Neural cell (in vitro differentiated cells): Measurements from ENCODE around the gene SAP30BP. TPM values are rescaled to one million over a fixed set of nuclear protein-coding genes. Genes with fewer than 3 reads are reported as not detected.

Experiments used
- H2AFZ ChIP-seq: fragments of 200-600, 300-800 bp; sonication (generic), shearing (Covaris generic); 2 replicates; pipeline ENCODE4 v1.6.0; 2014; ENCODE audit warnings: low read depth, mild to moderate bottlenecking, antibody characterized with exemption, low read length, moderate library complexity
- H3F3A ChIP-seq: fragments of 200-600 bp; shearing (Covaris generic); 2 replicates; pipeline ENCODE4 v1.6.1; 2016; ENCODE audit warnings: mild to moderate bottlenecking, moderate library complexity, mixed read lengths, antibody characterized with exemption, low read length; ENCODE audit not compliant: insufficient read depth, poor library complexity, severe bottlenecking
- H3K27ac ChIP-seq: fragments of 200-600, 300-800 bp; sonication (generic), shearing (Covaris generic); 2 replicates; pipeline ENCODE4 v1.5.1; 2014; ENCODE audit warnings: mild to moderate bottlenecking, low read length, moderate library complexity
- H3K27me3 ChIP-seq: fragments of 300-800, 200-600 bp; sonication (generic), shearing (Covaris generic); 2 replicates; pipeline ENCODE4 v1.6.0; 2014; ENCODE audit warnings: mild to moderate bottlenecking, low read depth, low read length, moderate library complexity; ENCODE audit not compliant: insufficient read depth
- H3K36me3 ChIP-seq: fragments of 300-800, 200-600 bp; sonication (generic), shearing (Covaris generic); 2 replicates; pipeline ENCODE4 v1.5.1; 2014; ENCODE audit warnings: mild to moderate bottlenecking, antibody characterized with exemption, low read length, moderate library complexity; ENCODE audit not compliant: insufficient read depth
- H3K4me2 ChIP-seq: fragments of 300-800, 200-600 bp; sonication (generic), shearing (Covaris generic); 2 replicates; pipeline ENCODE4 v1.6.0; 2014; ENCODE audit warnings: mild to moderate bottlenecking, low read length
- H3K4me3 ChIP-seq: fragments of 300-800, 200-600 bp; sonication (generic), shearing (Covaris generic); 2 replicates; pipeline ENCODE4 v1.5.1; 2014; ENCODE audit warnings: mild to moderate bottlenecking, low read length, moderate library complexity
- H3K79me2 ChIP-seq: fragments of 200-600 bp; shearing (Covaris generic); replicated peaks from 2 replicates; pipeline ENCODE4 v1.6.0; 2014; ENCODE audit warnings: mild to moderate bottlenecking, low read length, moderate library complexity; ENCODE audit not compliant: insufficient read depth
- H3K9ac ChIP-seq: fragments of 300-800, 200-600 bp; sonication (generic), shearing (Covaris generic); 2 replicates; pipeline ENCODE4 v1.6.1; 2016; ENCODE audit warnings: mild to moderate bottlenecking, low read length, mixed read lengths
- H3K9me2 ChIP-seq: fragments of 200-600 bp; shearing (Covaris generic); 2 replicates; pipeline ENCODE4 v1.6.1; 2016; ENCODE audit warnings: mild to moderate bottlenecking, low read length, mixed read lengths; ENCODE audit not compliant: insufficient read depth
- H3K9me3 ChIP-seq: fragments of 200-600, 300-800 bp; sonication (generic), shearing (Covaris generic); 2 replicates; pipeline ENCODE4 v1.6.1; 2016; ENCODE audit warnings: mild to moderate bottlenecking, mixed run types, low read length, moderate library complexity, mixed read lengths
- H4K20me1 ChIP-seq: fragments of 200-600 bp; shearing (Covaris generic); 2 replicates; pipeline ENCODE4 v1.6.1; 2016; ENCODE audit warnings: mild to moderate bottlenecking, mixed run types; ENCODE audit not compliant: insufficient read depth
- EP300 ChIP-seq: fragments of 450-650 bp; conservative IDR thresholded peaks from 2 replicates; pipeline ENCODE4 v1.6.1; 2014; ENCODE audit warnings: antibody characterized with exemption, mild to moderate bottlenecking, moderate library complexity; ENCODE audit not compliant: poor library complexity, severe bottlenecking
- EZH2 ChIP-seq: fragments of 200-600, 300-800 bp; shearing (Covaris generic), sonication (generic); IDR thresholded peaks from 2 replicates; pipeline ENCODE4 v1.6.1; 2014; ENCODE audit warnings: antibody characterized with exemption, low read length, borderline replicate concordance, mild to moderate bottlenecking; ENCODE audit not compliant: insufficient read depth, poor library complexity, severe bottlenecking
- POLR2AphosphoS5 ChIP-seq: IDR thresholded peaks from 2 replicates; pipeline ENCODE4 v1.6.1; 2012
- RAD21 ChIP-seq: fragments of 450-650 bp; conservative IDR thresholded peaks from 2 replicates; pipeline ENCODE4 v1.6.1; 2014; ENCODE audit warnings: antibody characterized with exemption, mild to moderate bottlenecking, moderate library complexity
- SMC3 ChIP-seq: fragments of 450-650 bp; conservative IDR thresholded peaks from 2 replicates; pipeline ENCODE4 v1.6.1; 2014; ENCODE audit warnings: antibody characterized with exemption, mild to moderate bottlenecking, moderate library complexity; ENCODE audit not compliant: poor library complexity
- TAF1 ChIP-seq: IDR thresholded peaks from 2 replicates; pipeline ENCODE4 v1.6.1; 2012; ENCODE audit warnings: low read depth
- polyA plus RNA-seq: library from polyadenylated mRNA; depleted of rRNA; stranded (reverse); fragments of >200 nt; gene quantifications from 2 replicates; pipeline ENCODE4 v1.2.3, GENCODE V29; 2014
- TF ChIP-seq, protein P1 (sequence below): IDR thresholded peaks from 2 replicates; pipeline ENCODE4 v1.6.1; 2012; ENCODE audit warnings: borderline replicate concordance
- TF ChIP-seq, protein P2 (sequence below): fragments of 450-650 bp; IDR thresholded peaks from 2 replicates; pipeline ENCODE4 v1.5.1; 2014; ENCODE audit warnings: antibody characterized with exemption, mild to moderate bottlenecking, moderate library complexity; ENCODE audit not compliant: poor library complexity, severe bottlenecking

The SAP30BP gene
- polyA plus RNA-seq, 1 donor from 2014 or later, result 156 TPM

- H4K20me1 ChIP-seq, result no peaks in the 10 kb centered on the region
- H3K4me3 ChIP-seq, result no peak overlapping the region
- H3K27me3 ChIP-seq, result no peaks in the 10 kb centered on the region
- no peak overlapping the region for H2AFZ ChIP-seq
- TF ChIP-seq, protein P1, sequence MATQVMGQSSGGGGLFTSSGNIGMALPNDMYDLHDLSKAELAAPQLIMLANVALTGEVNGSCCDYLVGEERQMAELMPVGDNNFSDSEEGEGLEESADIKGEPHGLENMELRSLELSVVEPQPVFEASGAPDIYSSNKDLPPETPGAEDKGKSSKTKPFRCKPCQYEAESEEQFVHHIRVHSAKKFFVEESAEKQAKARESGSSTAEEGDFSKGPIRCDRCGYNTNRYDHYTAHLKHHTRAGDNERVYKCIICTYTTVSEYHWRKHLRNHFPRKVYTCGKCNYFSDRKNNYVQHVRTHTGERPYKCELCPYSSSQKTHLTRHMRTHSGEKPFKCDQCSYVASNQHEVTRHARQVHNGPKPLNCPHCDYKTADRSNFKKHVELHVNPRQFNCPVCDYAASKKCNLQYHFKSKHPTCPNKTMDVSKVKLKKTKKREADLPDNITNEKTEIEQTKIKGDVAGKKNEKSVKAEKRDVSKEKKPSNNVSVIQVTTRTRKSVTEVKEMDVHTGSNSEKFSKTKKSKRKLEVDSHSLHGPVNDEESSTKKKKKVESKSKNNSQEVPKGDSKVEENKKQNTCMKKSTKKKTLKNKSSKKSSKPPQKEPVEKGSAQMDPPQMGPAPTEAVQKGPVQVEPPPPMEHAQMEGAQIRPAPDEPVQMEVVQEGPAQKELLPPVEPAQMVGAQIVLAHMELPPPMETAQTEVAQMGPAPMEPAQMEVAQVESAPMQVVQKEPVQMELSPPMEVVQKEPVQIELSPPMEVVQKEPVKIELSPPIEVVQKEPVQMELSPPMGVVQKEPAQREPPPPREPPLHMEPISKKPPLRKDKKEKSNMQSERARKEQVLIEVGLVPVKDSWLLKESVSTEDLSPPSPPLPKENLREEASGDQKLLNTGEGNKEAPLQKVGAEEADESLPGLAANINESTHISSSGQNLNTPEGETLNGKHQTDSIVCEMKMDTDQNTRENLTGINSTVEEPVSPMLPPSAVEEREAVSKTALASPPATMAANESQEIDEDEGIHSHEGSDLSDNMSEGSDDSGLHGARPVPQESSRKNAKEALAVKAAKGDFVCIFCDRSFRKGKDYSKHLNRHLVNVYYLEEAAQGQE, result no peak
- TF ChIP-seq, protein P2, sequence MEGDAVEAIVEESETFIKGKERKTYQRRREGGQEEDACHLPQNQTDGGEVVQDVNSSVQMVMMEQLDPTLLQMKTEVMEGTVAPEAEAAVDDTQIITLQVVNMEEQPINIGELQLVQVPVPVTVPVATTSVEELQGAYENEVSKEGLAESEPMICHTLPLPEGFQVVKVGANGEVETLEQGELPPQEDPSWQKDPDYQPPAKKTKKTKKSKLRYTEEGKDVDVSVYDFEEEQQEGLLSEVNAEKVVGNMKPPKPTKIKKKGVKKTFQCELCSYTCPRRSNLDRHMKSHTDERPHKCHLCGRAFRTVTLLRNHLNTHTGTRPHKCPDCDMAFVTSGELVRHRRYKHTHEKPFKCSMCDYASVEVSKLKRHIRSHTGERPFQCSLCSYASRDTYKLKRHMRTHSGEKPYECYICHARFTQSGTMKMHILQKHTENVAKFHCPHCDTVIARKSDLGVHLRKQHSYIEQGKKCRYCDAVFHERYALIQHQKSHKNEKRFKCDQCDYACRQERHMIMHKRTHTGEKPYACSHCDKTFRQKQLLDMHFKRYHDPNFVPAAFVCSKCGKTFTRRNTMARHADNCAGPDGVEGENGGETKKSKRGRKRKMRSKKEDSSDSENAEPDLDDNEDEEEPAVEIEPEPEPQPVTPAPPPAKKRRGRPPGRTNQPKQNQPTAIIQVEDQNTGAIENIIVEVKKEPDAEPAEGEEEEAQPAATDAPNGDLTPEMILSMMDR, result no peak
- TF ChIP-seq SMC3 (no peak), EP300 (no peak), POLR2AphosphoS5 (no peak), EZH2 (no peak)
- H3K79me2 ChIP-seq, result no peaks in the 10 kb centered on the region
- no peak overlapping the region for H3K9ac ChIP-seq
- H3K9me2 ChIP-seq, result no peaks in the 10 kb centered on the region
- no peaks in the 10 kb centered on the region for H3F3A ChIP-seq
- no peaks in the 10 kb centered on the region for H3K9me3 ChIP-seq
- no peaks in the 10 kb centered on the region for H3K36me3 ChIP-seq
- H3K27ac ChIP-seq, result no peak overlapping the region
- H3K4me2 ChIP-seq, result no peak overlapping the region
These were observed 32.2 kb upstream of the SAP30BP start for GRCh38 chr17:75634754-75635609.

DNA sequence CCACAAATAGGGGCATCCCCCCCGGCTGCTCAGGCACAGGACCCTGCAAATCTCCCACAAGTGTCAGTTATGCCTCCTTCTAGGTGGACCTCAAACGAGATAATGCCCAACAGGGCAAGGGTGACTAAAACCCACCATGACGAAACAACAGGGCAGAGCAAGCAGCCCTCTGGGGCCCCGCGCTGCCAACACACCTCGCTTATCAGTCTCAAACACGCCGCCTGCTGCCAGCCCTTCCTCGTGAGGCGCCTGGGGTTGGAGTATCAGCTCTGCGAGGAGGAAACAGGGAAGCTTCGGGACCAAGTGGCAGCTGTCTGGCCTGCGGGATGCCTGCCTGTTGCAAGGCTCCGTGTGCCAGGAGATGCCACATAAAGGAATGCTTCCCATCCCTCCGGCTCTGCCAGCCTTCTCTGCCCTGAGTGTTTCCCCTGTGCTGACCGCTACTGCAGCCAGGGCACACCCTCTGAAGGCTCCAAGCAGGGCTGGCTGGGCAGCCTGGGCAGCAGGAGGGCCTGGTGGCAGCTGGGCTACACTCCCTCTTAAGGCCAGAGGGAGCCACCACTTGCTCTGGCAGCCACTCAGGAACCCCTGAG lies 31.4 kb upstream of the SAP30BP start:
- Histone ChIP-seq H3F3A (no peaks in the 10 kb centered on the region), H3K9me3 (no peaks in the 10 kb centered on the region), H2AFZ (no peak overlapping the region), H3K9me2 (no peaks in the 10 kb centered on the region), H3K4me2 (no peak overlapping the region), H3K36me3 (no peaks in the 10 kb centered on the region), H3K27ac (no peak overlapping the region), H3K79me2 (no peaks in the 10 kb centered on the region), H3K4me3 (no peak overlapping the region), H4K20me1 (no peaks in the 10 kb centered on the region), H3K9ac (no peak overlapping the region), H3K27me3 (no peaks in the 10 kb centered on the region)
- no peak for TF ChIP-seq TAF1
- TF ChIP-seq, protein P1, result no peak
- no peak for TF ChIP-seq POLR2AphosphoS5
- no peak for TF ChIP-seq RAD21
- no peak for TF ChIP-seq EP300
- no peak for TF ChIP-seq SMC3
